GM10847 (cell line): ENCODE results near the gene IZUMO1R.

Experiments
- POLR2A ChIP-seq: IDR thresholded peaks from 2 replicates; pipeline ENCODE4 v1.6.1; 2011; ENCODE audit not compliant: insufficient read length; ENCODE audit errors: extremely low read depth

Gene IZUMO1R

GRCh38 chr11:94303966-94304958 lies at the start of gene IZUMO1R:
Gene IZUMO1R (plus strand): TSS chr11:94304580. CDS start chr11:94305637, 1,057 bp downstream.
- TF ChIP-seq POLR2A = no peak

DNA sequence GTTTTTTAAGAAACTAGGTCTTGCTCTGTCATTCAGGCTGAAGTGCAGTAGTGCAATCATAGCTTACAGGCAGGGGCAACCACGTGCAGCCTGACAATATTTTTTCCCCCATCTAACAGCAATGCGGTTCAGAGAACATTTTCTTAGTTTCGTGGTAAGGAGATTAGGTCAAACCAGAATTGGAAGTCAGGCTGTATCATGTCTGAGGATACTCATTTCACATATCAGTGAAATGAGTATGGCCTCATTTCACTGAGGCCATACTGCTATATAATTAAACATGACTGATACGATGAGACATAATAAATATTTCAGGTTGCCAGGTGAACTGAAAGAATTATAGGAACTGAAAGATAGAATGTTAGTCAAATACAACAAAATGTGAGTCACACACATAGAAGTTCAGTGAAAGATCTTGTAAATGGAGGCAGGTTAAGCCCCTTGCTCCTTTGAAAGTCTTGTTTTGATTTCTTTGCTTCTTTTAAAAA lies 32.5 kb upstream of the IZUMO1R start:
- no peak for TF ChIP-seq POLR2A

DNA sequence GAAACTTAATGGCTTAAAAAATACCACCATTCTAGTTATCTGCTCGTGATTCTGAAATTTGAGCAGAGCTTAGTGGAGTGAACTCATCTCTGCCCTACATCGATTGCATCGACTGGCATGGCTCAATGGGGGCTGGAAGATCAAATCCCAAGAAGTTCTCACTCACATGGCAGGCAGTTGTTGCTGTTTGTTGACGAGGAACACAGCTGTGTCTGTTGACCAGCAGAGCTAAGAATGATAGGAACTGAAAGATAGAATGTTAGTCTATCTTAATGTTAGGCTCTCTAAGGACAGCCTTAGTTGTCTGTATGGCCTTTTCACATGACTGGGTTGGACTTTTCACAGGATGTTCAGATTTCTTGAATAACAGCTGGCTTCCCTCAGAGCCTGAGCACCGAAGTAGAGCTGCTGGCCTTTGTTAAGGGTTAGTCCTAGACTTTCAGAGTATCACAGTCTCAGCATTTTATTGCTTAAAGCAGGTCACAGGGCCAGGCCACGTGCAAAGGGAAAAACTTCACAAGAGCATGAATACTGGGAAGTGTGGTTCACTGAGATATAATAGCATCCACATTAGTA lies 31.6 kb upstream of the IZUMO1R start:
- no peak for TF ChIP-seq POLR2A

DNA sequence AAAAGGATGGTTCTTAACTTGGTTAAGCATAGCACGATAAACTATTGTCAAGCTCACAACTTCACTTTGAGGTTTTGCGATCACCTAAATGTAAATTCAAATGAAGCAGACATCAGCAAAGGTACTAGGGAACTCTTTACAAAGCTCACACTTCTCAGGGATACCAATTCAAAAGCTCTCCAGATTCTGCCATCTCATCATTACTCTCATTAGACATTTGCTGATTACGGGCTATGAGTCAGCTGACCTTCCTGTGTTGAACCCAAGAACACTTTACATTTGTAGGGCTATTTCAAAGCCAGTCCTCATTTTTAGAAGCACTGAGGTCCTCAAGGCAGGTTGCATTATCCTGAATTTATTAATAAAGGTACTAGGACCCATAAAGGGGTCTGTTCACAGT lies 28.4 kb upstream of the IZUMO1R start:
- no peak for TF ChIP-seq POLR2A

DNA sequence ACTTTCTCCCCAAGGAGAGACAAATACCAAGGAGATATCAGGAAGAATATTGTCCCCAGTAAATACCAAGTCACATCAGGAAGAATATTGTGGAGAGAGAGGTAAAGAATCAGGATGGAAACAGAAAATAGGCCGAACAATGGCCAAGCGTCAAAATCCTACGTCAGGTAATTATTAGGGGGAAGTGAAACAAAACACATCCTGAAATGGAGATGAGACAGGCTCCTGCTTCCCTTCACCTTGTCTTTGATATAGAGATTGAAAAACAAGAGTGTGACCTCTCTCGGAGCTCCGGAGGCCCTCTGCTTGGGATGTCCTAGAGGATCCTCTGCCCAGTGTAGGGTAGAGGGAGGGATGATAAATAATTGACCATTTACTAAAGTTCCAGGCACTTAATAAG lies 27.4 kb upstream of the IZUMO1R start:
- TF ChIP-seq POLR2A = no peak

GRCh38 chr11:94279996-94280395 lies 24.4 kb upstream of the IZUMO1R start:
- TF ChIP-seq POLR2A = no peak

- no peak for TF ChIP-seq POLR2A
Measured at GRCh38 chr11:94281324-94281723, 23.1 kb upstream of the IZUMO1R start.

DNA sequence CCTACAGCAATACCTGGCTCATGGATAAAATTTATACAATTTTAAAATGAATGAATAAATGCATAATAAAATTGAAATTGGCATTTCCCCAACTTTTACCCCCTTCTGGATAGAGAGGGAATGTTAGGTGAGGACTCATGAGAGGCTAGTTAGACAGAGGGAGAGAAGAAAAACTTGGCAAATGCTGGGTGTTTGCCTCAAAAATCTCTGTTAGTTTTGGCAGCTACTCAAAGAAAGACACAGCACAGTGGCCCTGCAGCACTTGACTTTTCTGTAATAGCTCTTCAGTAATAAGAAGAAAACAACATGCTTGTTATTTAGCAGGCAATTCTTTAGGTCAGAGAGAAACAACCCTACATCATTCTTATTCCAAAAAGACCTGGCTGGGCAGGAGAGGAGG lies 20.7 kb upstream of the IZUMO1R start:
- TF ChIP-seq POLR2A = no peak

GRCh38 chr11:94295534-94295933 lies 8.8 kb upstream of the IZUMO1R start:
- TF ChIP-seq POLR2A = no peak

DNA sequence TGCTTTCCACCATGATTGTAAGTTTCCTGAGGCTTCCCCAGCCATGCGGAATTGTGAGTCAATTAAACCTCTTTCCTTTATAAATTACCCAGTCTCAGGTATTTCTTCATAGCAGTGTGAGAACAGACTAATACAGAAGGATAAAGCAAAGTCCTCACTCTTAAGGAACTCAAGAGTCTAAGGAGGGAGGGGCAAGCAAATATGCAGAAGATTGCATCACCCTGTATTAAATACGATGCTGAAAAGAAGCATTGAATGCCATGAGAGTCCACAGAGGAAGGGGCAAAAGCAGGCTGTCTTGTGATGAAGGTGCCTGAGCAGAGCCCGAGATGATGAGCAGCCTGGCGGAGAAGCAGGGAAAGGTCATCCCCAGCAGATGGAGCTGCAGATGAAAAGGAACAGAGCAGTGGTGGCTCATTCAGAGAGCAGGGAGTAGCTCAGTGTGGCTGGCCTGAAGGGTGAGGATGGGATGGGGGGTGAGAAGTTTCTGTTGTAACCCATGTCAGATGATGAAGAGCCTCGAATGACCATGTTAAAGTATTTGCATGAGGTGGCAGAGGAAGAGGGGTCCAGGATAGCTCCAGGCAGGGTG lies 6.3 kb upstream of the IZUMO1R start:
- TF ChIP-seq POLR2A = no peak

- no peak for TF ChIP-seq POLR2A
Measured at GRCh38 chr11:94302776-94303175, 1.6 kb upstream of the IZUMO1R start.

DNA sequence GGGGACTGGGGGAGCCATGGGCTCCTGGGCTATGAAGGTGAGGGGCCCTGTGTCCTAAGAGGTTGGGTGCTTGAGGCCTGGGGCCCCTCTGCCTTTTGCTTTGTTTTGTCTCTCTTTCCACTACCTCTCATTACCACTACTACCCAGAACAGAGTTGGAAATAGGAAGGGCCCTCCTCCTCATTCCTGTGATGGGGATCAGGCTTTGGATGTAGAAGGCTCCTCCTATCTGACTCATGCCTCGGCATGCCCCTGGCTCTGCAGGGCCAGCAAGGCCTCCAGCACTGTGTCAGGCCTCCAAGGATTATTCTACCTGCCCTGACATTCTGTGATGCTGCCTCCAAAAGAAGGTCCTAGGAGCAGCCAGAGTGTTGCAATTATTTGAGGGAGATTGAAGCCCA lies 766 bp downstream of the IZUMO1R start:
- no peak for TF ChIP-seq POLR2A

- no peak for TF ChIP-seq POLR2A
Measured at GRCh38 chr11:94307101-94307791, 2.9 kb downstream of the IZUMO1R start.

GRCh38 chr11:94308024-94308423 lies 3.6 kb downstream of the IZUMO1R start:
- TF ChIP-seq POLR2A = no peak

DNA sequence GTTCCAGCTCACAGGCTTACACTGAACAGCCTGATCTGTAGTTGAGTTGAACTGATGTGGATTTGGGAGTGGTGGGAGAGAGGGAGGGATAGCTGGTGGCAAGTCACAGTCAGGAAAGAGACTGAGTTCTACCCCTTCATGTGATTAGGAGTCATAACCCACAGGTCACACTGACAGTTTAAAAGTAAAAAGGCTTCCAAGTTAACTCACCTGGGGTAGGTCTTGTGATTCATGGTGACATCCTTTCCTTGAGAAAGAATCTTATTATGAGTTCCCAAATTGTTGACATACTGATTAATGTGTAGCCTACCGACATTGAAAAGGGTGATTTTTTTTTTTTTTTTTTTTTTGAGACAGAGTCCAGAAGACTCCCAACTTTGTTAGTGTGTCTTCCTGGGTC lies 5.4 kb downstream of the IZUMO1R start:
- TF ChIP-seq POLR2A = no peak
